ENCODE measurements around the gene DVL1. TPM values are rescaled to one million over a fixed set of nuclear protein-coding genes. Genes with fewer than 3 reads are reported as not detected.

DVL1 gene
- total RNA-seq, 1 experiment from 2014 or later: 71.0 TPM

DNA sequence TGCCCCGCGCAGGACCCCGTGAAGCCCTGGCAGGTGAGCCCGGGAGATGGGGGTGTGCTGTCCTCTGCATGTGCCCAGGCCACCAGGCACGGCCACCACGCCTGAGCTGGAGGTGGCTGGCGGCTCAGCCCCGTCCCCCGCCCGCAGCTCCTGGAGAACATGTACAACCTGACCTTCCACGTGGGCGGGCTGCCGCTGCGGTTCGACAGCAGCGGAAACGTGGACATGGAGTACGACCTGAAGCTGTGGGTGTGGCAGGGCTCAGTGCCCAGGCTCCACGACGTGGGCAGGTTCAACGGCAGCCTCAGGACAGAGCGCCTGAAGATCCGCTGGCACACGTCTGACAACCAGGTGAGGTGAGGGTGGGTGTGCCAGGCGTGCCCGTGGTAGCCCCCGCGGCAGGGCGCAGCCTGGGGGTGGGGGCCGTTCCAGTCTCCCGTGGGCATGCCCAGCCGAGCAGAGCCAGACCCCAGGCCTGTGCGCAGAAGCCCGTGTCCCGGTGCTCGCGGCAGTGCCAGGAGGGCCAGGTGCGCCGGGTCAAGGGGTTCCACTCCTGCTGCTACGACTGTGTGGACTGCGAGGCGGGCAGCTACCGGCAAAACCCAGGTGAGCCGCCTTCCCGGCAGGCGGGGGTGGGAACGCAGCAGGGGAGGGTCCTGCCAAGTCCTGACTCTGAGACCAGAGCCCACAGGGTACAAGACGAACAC, 16.3 kb downstream of the DVL1 start:
- Histone ChIP-seq H3K18ac (ENCODE audit: insufficient read length, low read depth, low read length) (no peak overlapping the region), H2BK15ac (ENCODE audit: low read depth, low read length) (no peak overlapping the region), H3K27ac (ENCODE audit: insufficient read length, low read depth, low read length) (no peak overlapping the region), H3K27me3 (ENCODE audit: insufficient read depth, low read length) (no peaks in the 10 kb centered on the region), H4K5ac (ENCODE audit: insufficient read length, low read depth, low read length) (no peak overlapping the region), H4K20me1 (ENCODE audit: control insufficient read depth, insufficient read depth, insufficient read length) (no peaks in the 10 kb centered on the region), H3K4ac (ENCODE audit: low read depth, low read length) (no peak overlapping the region), H2BK5ac (ENCODE audit: insufficient read length, low read length) (no peak overlapping the region), H4K8ac (replicated peaks; ENCODE audit: insufficient read length, low read depth, low read length) (no peak overlapping the region), H2AFZ (ENCODE audit: low read length) (no peak overlapping the region), H3K79me1 (ENCODE audit: insufficient read depth, low read depth, low read length, poor library complexity, severe bottlenecking) (no peaks in the 10 kb centered on the region), H3K23me2 (ENCODE audit: insufficient read length, low read depth, low read length, poor library complexity, severe bottlenecking) (no peaks in the 10 kb centered on the region), H2BK120ac (ENCODE audit: low read depth, low read length, poor library complexity, severe bottlenecking) (no peak overlapping the region), H3K9me3 (ENCODE audit: control insufficient read depth, low read depth, low read length) (no peaks in the 10 kb centered on the region), H3K56ac (ENCODE audit: insufficient read length, low read depth, low read length) (no peak overlapping the region), H2BK12ac (ENCODE audit: insufficient read length, low read depth, low read length) (no peak overlapping the region), H3T11ph (ENCODE audit: low read length) (no peak overlapping the region), H3K23ac (ENCODE audit: insufficient read length, low read depth, low read length) (no peak overlapping the region), H3K4me1 (ENCODE audit: insufficient read depth, low read length) (no peaks in the 10 kb centered on the region), H3K4me2 (ENCODE audit: insufficient read depth, insufficient read length, low read length) (no peak overlapping the region), H3K79me2 (ENCODE audit: insufficient read depth, low read length) (no peaks in the 10 kb centered on the region), H3K9ac (ENCODE audit: extremely low read depth, insufficient read length, low read length) (no peak overlapping the region), H3K14ac (ENCODE audit: insufficient read depth, low read length) (no peak overlapping the region), H4K91ac (ENCODE audit: insufficient read length, low read depth, low read length) (no peak overlapping the region), H2AK5ac (ENCODE audit: insufficient read length, low read length) (no peak overlapping the region), H2BK20ac (ENCODE audit: low read depth, low read length, poor library complexity, severe bottlenecking) (no peak overlapping the region)
- no CpG with 5 or more reads among the region's 48 CpGs for WGBS (ENCODE audit: extremely low coverage, insufficient read length, low lambda C conversion rate)
- Mint-ChIP-seq H3K4me1 (no peaks in the 10 kb centered on the region), H3K9me3 (no peaks in the 10 kb centered on the region), H3K27ac (no peak overlapping the region), H3K36me3 (ENCODE audit: insufficient read depth in 1 of 3, low read depth in 3 of 3) (peaks cover 0 to 4% (median 2%) of the 10 kb centered on the region in 3 experiments; a peak in 4 of 7 replicates), H3K27me3 (ENCODE audit: low read depth) (peaks cover 1% of the 10 kb centered on the region; the same call in 1 of the 2 replicates), H3K4me3 (no peak overlapping the region)
- TF ChIP-seq, protein P1, sequence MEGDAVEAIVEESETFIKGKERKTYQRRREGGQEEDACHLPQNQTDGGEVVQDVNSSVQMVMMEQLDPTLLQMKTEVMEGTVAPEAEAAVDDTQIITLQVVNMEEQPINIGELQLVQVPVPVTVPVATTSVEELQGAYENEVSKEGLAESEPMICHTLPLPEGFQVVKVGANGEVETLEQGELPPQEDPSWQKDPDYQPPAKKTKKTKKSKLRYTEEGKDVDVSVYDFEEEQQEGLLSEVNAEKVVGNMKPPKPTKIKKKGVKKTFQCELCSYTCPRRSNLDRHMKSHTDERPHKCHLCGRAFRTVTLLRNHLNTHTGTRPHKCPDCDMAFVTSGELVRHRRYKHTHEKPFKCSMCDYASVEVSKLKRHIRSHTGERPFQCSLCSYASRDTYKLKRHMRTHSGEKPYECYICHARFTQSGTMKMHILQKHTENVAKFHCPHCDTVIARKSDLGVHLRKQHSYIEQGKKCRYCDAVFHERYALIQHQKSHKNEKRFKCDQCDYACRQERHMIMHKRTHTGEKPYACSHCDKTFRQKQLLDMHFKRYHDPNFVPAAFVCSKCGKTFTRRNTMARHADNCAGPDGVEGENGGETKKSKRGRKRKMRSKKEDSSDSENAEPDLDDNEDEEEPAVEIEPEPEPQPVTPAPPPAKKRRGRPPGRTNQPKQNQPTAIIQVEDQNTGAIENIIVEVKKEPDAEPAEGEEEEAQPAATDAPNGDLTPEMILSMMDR (conservative IDR thresholded peaks at IDR 0.05): no peak
- DNase-seq: no peak
